Testis (tissue), 2 donors: ENCODE results near the gene LPAR1.

ENCODE experiments used
- CTCF ChIP-seq, 3 experiments: fragments of 450-650 bp in 2 of 3; fragments of 200-600 bp in 1 of 3; sonication (generic) in 1 of 3; IDR thresholded peaks; one replicate each; pipeline ENCODE4 v1.5.1; 2016 to 2019; ENCODE audit warnings: antibody characterized with exemption in 3 of 3, mild to moderate bottlenecking in 2 of 3, moderate library complexity in 1 of 3
- POLR2A ChIP-seq: fragments of 450-650 bp; IDR thresholded peaks from one replicate; pipeline ENCODE4 v1.6.1; 2017; ENCODE audit warnings: antibody characterized with exemption, mild to moderate bottlenecking, moderate library complexity

GRCh38 chr9:110856772-110857171 lies 181.5 kb downstream of the LPAR1 start:
- TF ChIP-seq CTCF (IDR thresholded peaks at IDR 0.05) = no peak
- TF ChIP-seq POLR2A = no peak
